Erythroblast (primary cell): Measurements from ENCODE around the gene ASAP2.

ENCODE experiments used
- DNase-seq, 2 experiments: peaks; one replicate each; lab custom pipeline; 2025; lab: John Stamatoyannopoulos, UW
- GATA1 ChIP-seq: IDR thresholded peaks from 2 replicates; pipeline ENCODE4 v1.6.1; 2011; ENCODE audit warnings: low read depth, mild to moderate bottlenecking, control low read depth, low read length, moderate library complexity
- POLR2A ChIP-seq: IDR thresholded peaks from 2 replicates; pipeline ENCODE4 v1.6.1; 2011; ENCODE audit warnings: mild to moderate bottlenecking, low read length

The ASAP2 gene

DNA sequence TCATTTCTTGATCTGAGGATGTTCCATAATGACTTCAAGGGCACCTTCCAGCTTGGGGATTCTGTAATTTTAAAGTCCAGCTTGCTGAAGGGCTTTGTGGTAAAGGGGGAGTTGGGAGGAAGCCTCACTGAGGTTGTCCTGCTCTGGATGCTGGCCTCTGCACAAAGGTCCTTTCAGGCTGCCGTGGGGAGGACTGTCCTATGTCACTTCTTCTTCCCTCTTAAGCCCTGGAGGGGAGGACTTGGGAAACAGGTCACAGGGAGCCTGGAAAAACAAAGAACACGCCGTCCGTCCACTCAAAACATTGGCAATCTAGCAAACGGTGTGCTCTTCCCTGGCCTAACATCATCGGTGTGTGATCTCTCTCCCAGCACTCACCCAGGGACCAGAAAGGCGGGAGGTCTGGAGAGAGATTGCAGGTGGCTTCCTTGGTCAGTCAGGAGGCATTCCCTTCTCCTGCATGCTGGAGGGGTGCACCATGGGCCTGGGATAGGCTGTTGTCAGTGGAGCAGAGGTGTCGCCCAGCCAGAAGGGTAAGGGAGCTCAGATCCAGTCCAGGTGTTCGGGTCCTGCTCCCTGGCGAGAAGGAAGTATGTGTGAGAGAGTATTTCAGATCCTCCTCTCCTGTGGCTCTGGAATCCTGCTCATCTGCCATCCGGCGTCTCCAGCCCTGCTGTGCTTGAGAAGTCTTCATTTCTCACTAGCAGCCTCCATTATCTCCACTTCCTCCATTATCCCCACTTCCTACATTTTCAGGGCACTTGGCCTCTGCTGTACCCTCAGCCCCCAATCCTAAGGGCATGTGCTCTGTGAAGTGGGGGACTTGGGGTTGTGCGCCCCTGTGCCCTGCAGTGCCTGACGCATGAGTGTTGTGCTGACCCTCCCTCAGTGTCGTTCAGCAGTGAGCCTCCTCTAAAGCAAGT lies 20.1 kb downstream of the ASAP2 start:
- TF ChIP-seq GATA1 (no peak), POLR2A (no peak)
- no peak for DNase-seq

GRCh38 chr2:9228088-9228751 lies 21.6 kb downstream of the ASAP2 start:
- TF ChIP-seq POLR2A, result no peak
- no peak for TF ChIP-seq GATA1
- no peak for DNase-seq

DNA sequence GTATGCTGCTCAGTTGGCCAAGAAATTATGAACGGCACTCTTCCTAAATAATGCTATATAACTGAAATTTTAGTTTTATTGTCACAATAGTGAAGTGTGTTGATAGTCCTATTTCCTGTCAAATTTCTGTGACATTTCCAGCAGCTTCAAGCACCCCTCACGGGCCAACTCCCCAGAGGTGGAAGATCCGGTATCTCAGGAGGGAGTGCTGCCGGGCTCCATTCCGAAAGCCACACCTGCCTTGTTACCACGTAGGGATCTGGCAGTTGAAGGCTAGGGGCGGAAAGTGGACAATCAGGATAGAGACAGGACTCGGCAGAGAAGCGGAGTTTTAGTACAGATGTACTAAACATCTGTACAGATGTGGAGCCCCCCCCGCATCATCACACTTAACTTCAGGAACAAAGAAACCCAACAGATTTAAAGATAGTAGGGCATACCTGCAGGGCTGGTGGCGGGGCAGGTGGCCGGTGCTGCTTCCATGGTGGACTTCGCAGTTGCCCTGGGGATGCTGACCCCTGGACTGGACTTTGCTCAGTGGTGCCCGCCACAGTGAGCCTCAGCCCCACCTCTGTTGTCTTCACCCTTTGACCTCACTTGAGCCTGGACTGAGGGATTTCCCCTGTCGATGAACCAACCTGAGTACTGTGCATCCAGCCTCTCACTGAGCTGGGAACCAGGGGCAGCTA lies 22.3 kb downstream of the ASAP2 start:
- no peak for DNase-seq
- no peak for TF ChIP-seq POLR2A
- no peak for TF ChIP-seq GATA1

- DNase-seq, result no peak
- TF ChIP-seq POLR2A (no peak), GATA1 (no peak)
Observed at GRCh38 chr2:9229470-9229820, 22.8 kb downstream of the ASAP2 start.

DNA sequence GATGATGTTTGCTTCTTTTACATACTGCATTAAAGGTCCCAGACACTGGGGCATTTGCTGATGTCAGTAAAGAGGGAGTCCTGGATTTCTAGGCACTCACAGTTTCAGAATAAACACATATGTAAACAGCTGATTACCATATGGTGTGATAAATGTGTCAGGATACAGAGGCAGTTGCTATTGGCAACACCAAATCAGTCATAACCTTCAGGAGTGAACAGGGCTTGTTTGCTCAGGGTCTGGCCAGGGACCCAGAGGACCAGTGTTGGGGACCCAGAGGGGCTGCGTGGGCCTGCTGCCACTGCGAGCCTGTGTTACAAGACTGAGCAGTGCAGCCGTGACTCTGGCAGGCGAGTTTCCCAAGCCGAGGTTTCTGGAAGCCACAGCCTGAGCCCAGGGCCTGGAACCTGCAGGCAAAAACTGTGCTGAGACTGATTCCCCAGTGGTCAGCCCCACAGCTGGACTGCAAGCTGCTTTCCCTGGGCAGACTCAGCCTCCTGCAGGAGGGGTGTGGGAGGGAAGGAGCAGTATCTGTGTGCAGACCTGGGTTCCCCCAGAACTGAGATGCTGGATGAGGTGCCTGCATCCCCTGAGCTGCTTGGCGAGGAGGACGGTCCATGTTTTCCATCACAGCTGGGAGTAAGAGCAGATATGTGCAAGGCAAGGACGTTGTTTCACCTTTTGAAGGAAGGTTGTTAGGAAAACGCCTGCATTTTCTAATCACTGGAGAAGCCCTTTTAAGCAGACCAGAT lies 23.6 kb downstream of the ASAP2 start:
- TF ChIP-seq GATA1, result no peak
- no peak for TF ChIP-seq POLR2A
- DNase-seq, result no peak

GRCh38 chr2:9230881-9231280 lies 24.3 kb downstream of the ASAP2 start:
- no peak for DNase-seq
- TF ChIP-seq POLR2A (no peak), GATA1 (no peak)

DNA sequence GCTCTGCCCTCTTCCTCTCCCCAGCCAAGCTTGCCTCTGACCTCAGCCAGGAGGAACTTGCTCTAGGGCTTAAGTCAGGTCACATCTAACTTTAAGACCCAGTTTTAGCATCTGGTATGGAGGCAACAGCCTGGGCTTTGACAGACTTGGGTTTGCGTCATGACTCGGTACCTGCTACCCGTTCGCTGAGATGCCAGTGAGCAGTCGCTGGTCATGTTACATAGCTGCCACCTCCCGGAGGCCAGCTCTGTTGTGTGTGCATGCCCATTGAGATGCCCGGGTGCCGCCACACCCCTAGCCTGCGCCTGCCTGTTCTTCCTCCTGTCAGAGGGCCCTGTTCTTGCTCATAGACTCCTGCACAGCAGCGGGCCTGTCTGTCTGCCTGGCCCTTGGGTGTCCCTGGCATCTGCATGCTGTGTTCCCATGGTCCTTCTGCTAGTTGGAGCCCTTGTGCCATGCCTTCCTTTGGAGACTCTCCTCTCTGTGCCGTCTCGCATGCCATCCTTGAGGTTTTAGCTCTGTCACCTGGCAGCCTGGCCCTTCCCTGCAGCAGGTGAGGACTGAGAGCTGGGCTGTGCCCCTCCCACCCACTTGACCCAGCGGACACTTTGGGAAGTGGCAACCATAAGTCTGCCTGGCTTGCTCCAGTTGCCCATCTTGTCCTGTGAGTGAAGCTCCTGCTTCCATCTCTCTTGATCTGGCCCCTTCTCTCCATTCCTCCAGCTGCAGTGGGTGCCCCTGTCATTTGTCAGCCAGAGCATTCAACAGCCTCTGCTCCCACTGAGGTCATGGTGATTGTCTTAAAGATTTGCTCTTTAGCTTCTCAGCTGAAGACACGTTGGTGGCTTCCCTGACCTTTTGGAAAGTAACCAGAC lies 24.9 kb downstream of the ASAP2 start:
- no peak for DNase-seq
- TF ChIP-seq POLR2A (no peak), GATA1 (no peak)

DNA sequence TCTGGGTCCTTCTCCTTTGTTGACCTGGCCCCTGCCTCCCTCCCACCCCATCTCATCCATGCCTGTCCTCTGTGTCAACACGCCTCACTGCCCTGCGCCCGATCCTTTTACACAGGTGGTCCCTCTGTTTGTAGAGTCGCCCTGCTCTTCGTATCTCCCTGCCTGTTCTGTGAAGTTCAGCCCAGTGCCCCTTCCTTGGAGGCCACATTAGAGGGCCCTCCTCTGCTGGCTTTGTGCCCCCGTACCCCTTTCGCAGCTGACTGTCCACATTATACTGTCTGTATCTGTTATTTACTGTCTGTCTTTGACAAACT lies 25.5 kb downstream of the ASAP2 start:
- no peak for TF ChIP-seq GATA1
- no peak for DNase-seq

DNA sequence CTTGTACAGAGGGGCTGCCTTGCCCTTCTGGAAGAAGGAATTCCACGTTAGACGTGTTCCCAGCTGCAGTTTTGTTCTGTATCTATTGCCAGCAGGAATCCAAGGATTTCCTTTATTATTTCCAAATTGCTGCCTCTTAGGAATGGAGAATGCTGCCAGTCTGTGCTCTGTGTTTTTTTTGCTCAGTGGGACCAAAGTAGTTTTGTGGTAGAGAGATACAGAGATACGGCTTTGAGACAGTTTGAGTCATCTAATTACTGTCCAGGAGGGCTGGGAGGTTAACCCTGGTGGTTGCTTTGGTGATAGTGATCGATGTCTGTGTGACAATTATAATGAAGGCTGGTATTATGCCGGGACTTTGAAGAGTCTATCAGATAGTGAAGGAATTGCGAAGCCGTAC lies 26.3 kb downstream of the ASAP2 start:
- DNase-seq, result no peak
- TF ChIP-seq POLR2A, result no peak
- no peak for TF ChIP-seq GATA1

- no peak for DNase-seq
- no peak for TF ChIP-seq POLR2A
Observed at GRCh38 chr2:9234680-9235146, 28.1 kb downstream of the ASAP2 start.

DNA sequence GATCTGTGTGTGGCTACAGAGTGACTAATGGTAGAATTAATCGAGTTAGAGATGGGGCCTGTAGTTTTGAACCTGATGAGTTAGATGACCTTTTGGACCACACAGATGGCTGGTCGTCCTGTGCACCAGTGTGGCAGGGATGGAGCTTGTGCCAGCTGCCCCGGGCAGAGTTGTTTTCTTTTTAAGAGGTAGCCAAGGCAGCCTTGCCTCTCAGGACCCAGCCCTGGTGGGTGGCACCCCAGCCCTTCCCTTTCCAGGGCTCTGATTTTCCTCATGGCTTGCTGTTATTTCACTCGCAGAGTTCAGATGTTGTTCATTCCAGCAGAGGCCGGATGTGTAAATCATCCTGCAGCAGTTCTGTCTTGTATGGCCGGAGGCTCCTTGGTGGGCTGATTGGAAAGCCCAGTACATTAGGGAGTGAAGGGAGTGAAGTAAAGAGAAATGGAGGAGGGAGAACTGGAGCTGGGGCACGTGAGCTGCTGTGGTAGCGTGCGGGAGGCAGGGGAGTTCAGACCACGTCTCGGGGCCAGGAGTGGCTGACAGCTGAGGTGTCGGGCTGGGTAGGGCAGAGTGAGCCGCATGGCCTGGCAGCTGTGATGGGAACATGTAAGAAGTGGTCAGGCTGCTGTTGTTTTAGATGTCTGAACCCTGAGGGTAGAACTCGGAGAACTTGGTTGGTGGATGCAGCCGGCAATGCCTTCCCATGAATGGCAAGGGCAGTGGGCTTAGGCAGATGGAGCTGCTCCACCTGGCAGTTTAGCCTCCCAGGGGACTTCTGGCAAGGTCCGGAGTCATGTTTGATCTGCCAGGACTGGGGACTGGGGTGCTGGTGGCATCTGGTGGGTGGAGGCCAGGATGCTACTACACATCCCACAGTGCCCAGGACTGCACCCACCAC lies 28.8 kb downstream of the ASAP2 start:
- TF ChIP-seq GATA1, result no peak
- TF ChIP-seq POLR2A, result no peak

GRCh38 chr2:9236045-9236344 lies 29.4 kb downstream of the ASAP2 start:
- TF ChIP-seq GATA1 (no peak), POLR2A (no peak)

More for the DNA sequence above, 28.8 kb downstream of the ASAP2 start:
- no peak for DNase-seq

More at GRCh38 chr2:9236045-9236344, 29.4 kb downstream of the ASAP2 start:
- no peak for DNase-seq
